Testis (tissue), 3 donors: ENCODE data around the gene SEC24D. TPM values are rescaled to one million over a fixed set of nuclear protein-coding genes. Genes with fewer than 3 reads are reported as not detected.

Experiments
- DNase-seq: peaks from one replicate; pipeline ENCODE4 v3.0.0-alpha.2; 2019
- H3K27ac ChIP-seq, 2 donors: fragments of 200-600 bp; sonication (generic); one replicate each; pipeline ENCODE4 v1.5.1; 2019
- H3K27me3 ChIP-seq: fragments of 200-600 bp; sonication (generic); one replicate; pipeline ENCODE4 v1.5.1; 2019
- H3K36me3 ChIP-seq: fragments of 200-600 bp; sonication (generic); one replicate; pipeline ENCODE4 v1.5.1; 2017; ENCODE audit warnings: low read depth; ENCODE audit errors: missing control alignments
- H3K4me1 ChIP-seq: fragments of 200-600 bp; sonication (generic); one replicate; pipeline ENCODE4 v1.5.1; 2019
- H3K4me3 ChIP-seq, 2 donors: fragments of 200-600 bp; sonication (generic); one replicate each; pipeline ENCODE4 v1.5.1; 2017 to 2019
- H3K9me3 ChIP-seq: fragments of 200-600 bp; sonication (generic); one replicate; pipeline ENCODE4 v1.5.1; 2017
- POLR2A ChIP-seq: fragments of 450-650 bp; IDR thresholded peaks from one replicate; pipeline ENCODE4 v1.6.1; 2017; ENCODE audit warnings: antibody characterized with exemption, mild to moderate bottlenecking, moderate library complexity
- WGBS, 2 donors: methylation state at CpG; one replicate each; pipeline ENCODE4 v1.1.5; 2018; 5-methylcytosine and 5-hydroxymethylcytosine counted together
- intact Hi-C: fragments of 100-400 bp; cut with DNase I; formaldehyde crosslinking; loops from one replicate; pipeline ENCODE4 v1.15.1; 2023; ENCODE audit warnings: low total_unique reads
- polyA plus RNA-seq: library from polyadenylated mRNA; stranded (reverse); fragments of 350-450 nt; fragmentation: Illumina TruSeq; extraction: RNeasy Lipid Tissue Mini Kit (QIAGEN cat#74804); gene quantifications from one replicate; pipeline ENCODE4 v1.2.3, GENCODE V29; 2014; ENCODE audit warnings: low read depth, low replicate concordance; ENCODE audit not compliant: insufficient read depth
- total RNA-seq, 2 donors: library from RNA; depleted of rRNA; stranded (reverse); fragments of >200 nt; gene quantifications; one replicate each; pipeline ENCODE4 v1.2.3, GENCODE V29; 2016
- TF ChIP-seq, protein P1 (sequence below), 3 experiments: fragments of 450-650 bp in 2 of 3; fragments of 200-600 bp in 1 of 3; sonication (generic) in 1 of 3; IDR thresholded peaks; one replicate each; pipeline ENCODE4 v1.5.1; 2016 to 2019; ENCODE audit warnings: antibody characterized with exemption in 3 of 3, mild to moderate bottlenecking in 2 of 3, moderate library complexity in 1 of 3

The SEC24D gene
- total and polyA plus RNA-seq, 3 donors from 2014 or later, result 53.4 to 74.1 (median 62.2) TPM

DNA sequence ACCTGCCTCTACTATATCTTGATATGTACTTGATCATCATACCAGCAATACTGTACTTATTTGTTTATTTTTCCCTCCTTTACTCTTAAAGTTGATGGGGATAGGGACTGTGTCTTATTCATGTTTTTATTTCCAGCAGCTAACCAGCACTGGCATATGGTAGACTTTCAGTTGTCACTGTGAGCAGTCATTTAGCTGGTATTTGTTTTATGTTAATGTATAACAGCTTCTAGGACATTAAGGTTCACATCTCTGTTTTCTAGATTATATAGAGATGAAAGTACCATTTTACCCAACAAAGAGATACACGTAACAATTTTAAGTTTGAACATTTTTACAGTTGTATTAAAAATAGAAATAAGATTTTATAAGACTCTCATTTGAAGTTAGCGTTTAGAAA is 132.8 kb downstream of the SEC24D start:
- no peak for DNase-seq
- H3K4me3 ChIP-seq, result no peak overlapping the region
- no peaks in the 10 kb centered on the region for H3K4me1 ChIP-seq
- 64 to 74% methylated on average over 2 of the region's 2 CpGs for WGBS, 2 donors
- H3K27me3 ChIP-seq, result no peaks in the 10 kb centered on the region
- no peaks in the 10 kb centered on the region for H3K9me3 ChIP-seq
- no peaks in the 10 kb centered on the region for H3K36me3 ChIP-seq
- no peak for TF ChIP-seq POLR2A
- TF ChIP-seq, protein P1, sequence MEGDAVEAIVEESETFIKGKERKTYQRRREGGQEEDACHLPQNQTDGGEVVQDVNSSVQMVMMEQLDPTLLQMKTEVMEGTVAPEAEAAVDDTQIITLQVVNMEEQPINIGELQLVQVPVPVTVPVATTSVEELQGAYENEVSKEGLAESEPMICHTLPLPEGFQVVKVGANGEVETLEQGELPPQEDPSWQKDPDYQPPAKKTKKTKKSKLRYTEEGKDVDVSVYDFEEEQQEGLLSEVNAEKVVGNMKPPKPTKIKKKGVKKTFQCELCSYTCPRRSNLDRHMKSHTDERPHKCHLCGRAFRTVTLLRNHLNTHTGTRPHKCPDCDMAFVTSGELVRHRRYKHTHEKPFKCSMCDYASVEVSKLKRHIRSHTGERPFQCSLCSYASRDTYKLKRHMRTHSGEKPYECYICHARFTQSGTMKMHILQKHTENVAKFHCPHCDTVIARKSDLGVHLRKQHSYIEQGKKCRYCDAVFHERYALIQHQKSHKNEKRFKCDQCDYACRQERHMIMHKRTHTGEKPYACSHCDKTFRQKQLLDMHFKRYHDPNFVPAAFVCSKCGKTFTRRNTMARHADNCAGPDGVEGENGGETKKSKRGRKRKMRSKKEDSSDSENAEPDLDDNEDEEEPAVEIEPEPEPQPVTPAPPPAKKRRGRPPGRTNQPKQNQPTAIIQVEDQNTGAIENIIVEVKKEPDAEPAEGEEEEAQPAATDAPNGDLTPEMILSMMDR (IDR thresholded peaks at IDR 0.05), result no peak
- H3K27ac ChIP-seq, result no peak overlapping the region
- intact Hi-C loops, result no loop called here

- Histone ChIP-seq H3K27me3 (no peaks in the 10 kb centered on the region), H3K4me1 (no peaks in the 10 kb centered on the region), H3K27ac (peak within 1 kb of the TSS; percentile 57 to 94), H3K4me3 (peak within 1 kb of the TSS; percentile 74 to 88), H3K36me3 (no peaks in the 10 kb centered on the region), H3K9me3 (no peaks in the 10 kb centered on the region)
- WGBS, 2 donors, result 3 to 5% methylated on average over 40 to 42 of the region's 42 CpGs
- intact Hi-C loops, result no loop called here
- DNase-seq, result peak; percentile 96
- TF ChIP-seq POLR2A, result peak; percentile 29
- TF ChIP-seq, protein P1 (IDR thresholded peaks at IDR 0.05), result peak in 1 of 3 experiments; percentile 19
Observed at GRCh38 chr4:118684873-118685811, 150.8 kb downstream of the SEC24D start, which contains the start of gene METTL14. TSS of gene METTL14 (plus strand) at chr4:118685392. CDS start at chr4:118685535, 143 bp downstream.

DNA sequence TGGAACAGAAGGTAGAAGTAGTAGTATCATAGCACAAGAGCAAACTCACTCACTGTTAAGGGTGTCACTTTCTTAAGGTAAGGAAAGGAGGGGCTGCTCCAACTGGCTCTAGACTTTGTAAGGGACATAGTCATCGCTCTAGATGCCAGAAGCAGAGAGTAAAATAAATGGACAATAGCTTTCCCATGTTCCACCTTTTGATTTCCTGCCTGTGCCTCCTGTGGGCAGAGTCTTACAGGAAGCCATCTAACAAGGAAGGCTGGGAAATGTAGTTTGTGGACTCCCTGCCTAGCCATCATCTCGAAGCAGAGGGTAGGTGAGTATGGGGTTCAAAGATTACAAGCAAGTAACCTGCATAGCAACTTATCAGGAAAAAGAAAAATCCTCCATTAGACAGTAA is 152.4 kb downstream of the SEC24D start:
- H3K27me3 ChIP-seq, result no peaks in the 10 kb centered on the region
- no peaks in the 10 kb centered on the region for H3K4me1 ChIP-seq
- WGBS, 2 donors, result 8 to 9% methylated on average over 2 of the region's 2 CpGs
- intact Hi-C loops, result no loop called here
- H3K9me3 ChIP-seq, result no peaks in the 10 kb centered on the region
- TF ChIP-seq, protein P1 (IDR thresholded peaks at IDR 0.05), result no peak
- TF ChIP-seq POLR2A, result no peak
- no peaks in the 10 kb centered on the region for H3K36me3 ChIP-seq
- no peak for DNase-seq
- no peak overlapping the region for H3K4me3 ChIP-seq
- no peak overlapping the region for H3K27ac ChIP-seq

DNA sequence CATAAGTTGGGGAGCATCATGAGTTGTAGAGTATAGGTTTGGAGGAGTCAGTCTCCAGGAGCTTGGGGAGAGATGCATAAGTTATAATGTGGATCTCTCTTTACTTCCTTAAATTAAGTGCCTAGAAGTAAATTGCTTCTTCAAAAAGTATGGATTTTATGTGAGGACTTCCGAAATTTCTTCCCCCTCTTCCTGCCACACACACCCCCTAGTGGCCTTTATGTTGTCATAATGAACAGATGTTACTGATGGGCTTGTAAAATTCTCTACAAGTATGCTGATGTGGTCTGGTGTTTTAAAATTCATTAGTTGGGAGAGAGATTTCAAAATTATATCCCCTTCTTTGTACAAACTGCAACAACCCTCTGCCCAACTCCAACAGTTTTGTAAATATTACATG is 153.0 kb downstream of the SEC24D start:
- Histone ChIP-seq H3K4me3 (no peak overlapping the region), H3K9me3 (no peaks in the 10 kb centered on the region), H3K36me3 (no peaks in the 10 kb centered on the region), H3K27ac (no peak overlapping the region), H3K27me3 (no peaks in the 10 kb centered on the region), H3K4me1 (no peaks in the 10 kb centered on the region)
- no peak for DNase-seq
- 31 to 54% methylated on average over 1 of the region's 1 CpG for WGBS, 2 donors
- intact Hi-C loops, result no loop called here
- TF ChIP-seq, protein P1 (IDR thresholded peaks at IDR 0.05), result peak in 2 of 3 experiments; percentile 10 to 56
- TF ChIP-seq POLR2A, result no peak
